Stomach (tissue), 4 donors: Measurements from ENCODE around the gene CCDC74A.
"Not testable (repeated sequence)": the region's sequence is repeated elsewhere in the genome, so short reads cannot be mapped to it uniquely, and the experiment has no call there.

ENCODE experiments used
- CTCF ChIP-seq, 7 experiments: fragments of 450-650 bp in 4 of 7; fragments of 200-600 bp in 3 of 7; sonication (generic) in 3 of 7; IDR thresholded peaks; one replicate each; pipeline ENCODE4 v1.5.1; 2016 to 2019; ENCODE audit warnings: antibody characterized with exemption in 7 of 7, control low read depth in 2 of 7, mild to moderate bottlenecking in 1 of 7
- POLR2A ChIP-seq, 4 donors: fragments of 450-650 bp; IDR thresholded peaks; one replicate each; pipeline ENCODE4 v1.6.1; 2016; ENCODE audit warnings: antibody characterized with exemption in 4 of 4, control low read depth in 2 of 4, mild to moderate bottlenecking in 1 of 4, moderate library complexity in 1 of 4
- POLR2AphosphoS5 ChIP-seq, 3 donors: sonication (generic); formaldehyde crosslinking; IDR thresholded peaks; one replicate each; pipeline ENCODE4 v1.6.1; 2016; ENCODE audit warnings: antibody characterized with exemption in 3 of 3

GRCh38 chr2:131538856-131539255 is 11.2 kb downstream of the CCDC74A start:
- not testable (repeated sequence) for TF ChIP-seq CTCF, POLR2A, POLR2AphosphoS5 (IDR thresholded peaks at IDR 0.05)
